Large intestine (tissue), 3 donors: ENCODE results near the gene TAGLN3. TPM values are rescaled to one million over a fixed set of nuclear protein-coding genes. Genes with fewer than 3 reads are reported as not detected.

Experiments
- DNase-seq, 2 donors: peaks; one replicate each; pipeline versions ENCODE4 v3.0.0 to v3.0.0-alpha.2; 2013
- H3K27ac ChIP-seq: one replicate; pipeline ENCODE4 v1.5.1; 2013; ENCODE audit warnings: low read length
- H3K27me3 ChIP-seq: 2 replicates; pipeline ENCODE4 v1.6.1; 2013; ENCODE audit warnings: low read length; ENCODE audit not compliant: control insufficient read depth, insufficient read depth
- H3K36me3 ChIP-seq: 2 replicates; pipeline ENCODE4 v1.6.1; 2013; ENCODE audit warnings: low read length; ENCODE audit not compliant: control insufficient read depth, insufficient read depth
- H3K4me1 ChIP-seq: one replicate; pipeline ENCODE4 v1.6.1; 2013; ENCODE audit warnings: low read length; ENCODE audit not compliant: control insufficient read depth, insufficient read depth
- H3K4me3 ChIP-seq: one replicate; pipeline ENCODE4 v1.5.1; 2013; ENCODE audit warnings: low read length
- H3K9me3 ChIP-seq: one replicate; pipeline ENCODE4 v1.6.1; 2013; ENCODE audit warnings: mild to moderate bottlenecking, low read depth, low read length, moderate library complexity; ENCODE audit not compliant: control insufficient read depth
- WGBS: methylation state at CpG from one replicate; pipeline ENCODE4 v1.1.5; 2013; ENCODE audit warnings: low lambda C conversion rate; ENCODE audit not compliant: insufficient coverage; 5-methylcytosine and 5-hydroxymethylcytosine counted together
- polyA plus RNA-seq: library from polyadenylated mRNA; unstranded; fragments of 120-200 nt; gene quantifications from one replicate; pipeline ENCODE4 v1.2.1, GENCODE V29; 2013

TAGLN3 gene
- polyA plus RNA-seq, 1 donor: 20.2 TPM

DNA sequence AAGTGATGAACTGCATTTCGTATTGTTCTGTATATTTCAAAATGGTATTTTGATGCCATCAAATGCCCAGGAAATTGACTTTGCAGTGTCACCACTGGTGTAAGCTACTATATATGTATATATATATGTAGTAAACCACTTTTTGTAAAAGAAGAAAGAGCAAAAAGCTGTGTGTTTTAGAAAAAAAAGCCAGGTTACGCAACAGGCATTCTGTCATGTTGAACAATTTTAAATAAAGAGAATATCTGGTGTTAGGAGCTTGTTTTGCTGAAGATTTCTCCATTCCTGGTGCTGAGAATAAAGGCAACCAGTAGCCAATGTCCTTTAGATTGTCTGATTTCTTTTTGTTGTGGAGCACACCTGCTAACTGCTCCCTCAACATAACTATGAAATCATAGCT, 23.6 kb upstream of the TAGLN3 start:
- 29% methylated on average over 1 of the region's 2 CpGs for WGBS
- Histone ChIP-seq H3K4me3 (no peak overlapping the region), H3K9me3 (no peaks in the 10 kb centered on the region), H3K36me3 (no peaks in the 10 kb centered on the region), H3K27ac (no peak overlapping the region), H3K4me1 (no peaks in the 10 kb centered on the region), H3K27me3 (no peaks in the 10 kb centered on the region)
- DNase-seq: no peak

- H3K9me3 ChIP-seq: no peaks in the 10 kb centered on the region
- H3K4me1 ChIP-seq: no peaks in the 10 kb centered on the region
- no peaks in the 10 kb centered on the region for H3K36me3 ChIP-seq
- DNase-seq: no peak
- 100% methylated on average over 1 of the region's 2 CpGs for WGBS
- H3K27ac ChIP-seq: no peak overlapping the region
- no peaks in the 10 kb centered on the region for H3K27me3 ChIP-seq
- H3K4me3 ChIP-seq: no peak overlapping the region
These were observed 22.5 kb upstream of the TAGLN3 start for GRCh38 chr3:111976254-111976653.

DNA sequence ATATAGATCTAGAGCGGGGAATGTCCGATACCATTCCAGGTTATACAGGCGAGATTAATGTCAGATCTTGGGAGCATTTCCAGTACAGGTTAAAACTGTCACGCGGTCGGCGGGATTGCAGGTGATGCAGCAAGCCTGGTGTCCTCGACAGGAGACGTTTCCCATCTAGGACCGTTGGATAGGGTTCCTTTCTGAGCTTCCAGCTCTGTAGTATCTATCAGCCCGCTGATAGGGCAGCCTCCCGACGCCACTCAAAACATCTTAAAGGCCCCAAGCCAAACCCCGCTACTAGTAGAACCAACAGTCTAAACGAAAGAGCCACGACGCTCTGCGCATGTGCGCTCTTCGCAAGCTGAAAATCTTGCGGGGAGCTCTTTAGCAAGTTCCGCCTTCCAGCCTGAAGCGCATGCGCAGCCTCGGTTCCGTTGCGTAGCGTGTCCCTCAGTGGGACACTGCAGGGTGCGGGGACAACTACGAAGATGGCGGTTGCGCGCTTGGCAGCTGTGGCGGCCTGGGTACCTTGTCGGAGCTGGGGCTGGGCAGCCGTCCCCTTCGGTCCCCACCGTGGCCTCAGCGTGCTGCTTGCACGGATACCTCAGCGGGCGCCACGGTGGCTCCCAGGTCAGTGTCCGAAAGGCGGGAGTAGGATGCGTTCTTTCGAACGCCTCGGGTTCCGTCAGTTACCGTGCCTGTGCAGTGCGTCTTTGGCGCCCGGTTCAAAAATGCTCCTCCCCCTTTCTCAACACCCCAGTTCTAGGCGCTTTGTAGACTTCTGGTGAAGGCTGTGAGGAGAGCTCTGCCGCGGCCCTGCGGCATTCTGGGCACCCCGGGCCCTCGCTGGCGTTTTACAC, 19.9 kb upstream of the TAGLN3 start, which contains the start of gene ABHD10:
ABHD10 (plus strand) TSS at position 444 of the 851 bp plus-strand sequence; CDS start at position 480, 36 bp downstream.
- peak; percentile 98 to 99 for DNase-seq
- no peaks in the 10 kb centered on the region for H3K36me3 ChIP-seq
- H3K4me1 ChIP-seq: no peaks in the 10 kb centered on the region
- WGBS: no CpG with 5 or more reads among the region's 61 CpGs
- H3K9me3 ChIP-seq: no peaks in the 10 kb centered on the region
- peak within 1 kb of the TSS; percentile 95 for H3K4me3 ChIP-seq
- no peaks in the 10 kb centered on the region for H3K27me3 ChIP-seq
- peak within 1 kb of the TSS; percentile 83 for H3K27ac ChIP-seq

DNA sequence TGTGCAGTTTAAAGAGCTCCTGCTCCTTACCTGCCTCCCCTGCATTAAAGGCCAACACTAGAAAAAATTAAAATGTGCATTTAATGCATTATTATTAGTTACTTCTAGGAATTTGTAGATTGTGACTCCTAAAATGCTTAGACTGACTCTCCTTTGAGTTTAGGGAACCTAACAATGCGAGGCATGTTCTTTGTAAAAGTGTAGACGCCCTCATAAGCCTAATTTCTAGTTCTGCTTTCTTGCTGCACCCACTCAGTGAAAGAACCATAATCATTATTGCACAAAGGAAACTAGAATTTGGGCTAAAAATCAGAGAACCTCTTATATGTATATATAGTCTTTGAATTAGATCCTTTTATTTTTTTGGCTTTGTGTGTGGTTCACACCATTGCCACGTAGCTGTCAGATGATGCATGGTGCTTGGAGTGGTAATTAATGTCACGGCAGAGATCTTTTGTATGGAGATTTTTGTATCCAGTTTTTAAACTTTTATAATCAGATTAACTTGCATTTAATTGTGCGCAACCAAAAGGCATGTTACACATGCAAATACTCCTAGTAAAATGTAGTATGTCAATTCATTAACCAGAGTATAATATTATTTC, 19.2 kb upstream of the TAGLN3 start:
- H3K4me3 ChIP-seq: peak overlapping the region; percentile 95
- no peaks in the 10 kb centered on the region for H3K4me1 ChIP-seq
- WGBS: 22% methylated on average over 3 of the region's 5 CpGs
- H3K36me3 ChIP-seq: no peaks in the 10 kb centered on the region
- peak overlapping the region; percentile 83 for H3K27ac ChIP-seq
- no peaks in the 10 kb centered on the region for H3K27me3 ChIP-seq
- no peaks in the 10 kb centered on the region for H3K9me3 ChIP-seq
- DNase-seq: no peak

GRCh38 chr3:111980716-111981456, 17.8 kb upstream of the TAGLN3 start:
- Histone ChIP-seq H3K4me1 (no peaks in the 10 kb centered on the region), H3K27me3 (no peaks in the 10 kb centered on the region), H3K27ac (no peak overlapping the region), H3K36me3 (no peaks in the 10 kb centered on the region), H3K9me3 (no peaks in the 10 kb centered on the region), H3K4me3 (no peak overlapping the region)
- 90% methylated on average over 5 of the region's 10 CpGs for WGBS
- DNase-seq: no peak

GRCh38 chr3:111981457-111981763, 17.3 kb upstream of the TAGLN3 start:
- Histone ChIP-seq H3K27ac (no peak overlapping the region), H3K9me3 (no peaks in the 10 kb centered on the region)

DNA sequence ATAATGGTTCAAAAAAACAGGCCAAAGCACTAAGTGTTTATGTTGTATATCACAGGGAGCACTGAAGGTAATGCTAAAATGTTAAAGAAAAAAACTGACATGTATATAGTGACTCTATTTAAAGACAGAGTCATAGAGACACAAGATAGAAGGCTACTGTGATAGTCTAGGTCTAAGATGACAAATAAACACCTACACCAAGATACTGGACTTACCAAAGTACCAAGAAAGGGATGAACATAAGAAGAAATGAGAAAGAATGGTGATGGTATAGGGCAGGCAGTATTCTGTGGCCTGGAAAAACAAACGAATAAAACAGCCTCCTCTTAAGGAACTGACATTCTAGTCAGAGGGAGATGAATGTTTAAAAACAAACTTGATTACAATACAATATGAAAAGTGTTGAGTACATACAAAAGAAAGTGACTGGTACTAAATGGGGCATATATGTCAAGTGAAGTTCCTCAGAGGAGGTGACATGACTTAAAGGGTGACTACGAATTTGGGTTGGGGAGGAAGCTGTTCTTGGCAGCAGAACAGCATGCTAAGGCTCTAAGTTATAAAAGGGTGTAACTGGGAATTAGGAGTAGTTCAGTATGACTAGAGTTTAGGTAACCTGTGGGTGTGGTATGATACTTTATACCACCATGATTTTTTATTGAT, 14.0 kb upstream of the TAGLN3 start:
- no peak overlapping the region for H3K4me3 ChIP-seq
- no peak for DNase-seq
- no peaks in the 10 kb centered on the region for H3K27me3 ChIP-seq
- no peaks in the 10 kb centered on the region for H3K4me1 ChIP-seq
- H3K9me3 ChIP-seq: no peaks in the 10 kb centered on the region
- no peak overlapping the region for H3K27ac ChIP-seq
- 80% methylated on average over 1 of the region's 2 CpGs for WGBS
- H3K36me3 ChIP-seq: peaks cover 13% of the 10 kb centered on the region

More at GRCh38 chr3:111981457-111981763, 17.3 kb upstream of the TAGLN3 start:
- no peak overlapping the region for H3K4me3 ChIP-seq
- 51% methylated on average over 2 of the region's 3 CpGs for WGBS
- H3K4me1 ChIP-seq: no peaks in the 10 kb centered on the region
- DNase-seq: no peak
- H3K27me3 ChIP-seq: no peaks in the 10 kb centered on the region
- no peaks in the 10 kb centered on the region for H3K36me3 ChIP-seq

DNA sequence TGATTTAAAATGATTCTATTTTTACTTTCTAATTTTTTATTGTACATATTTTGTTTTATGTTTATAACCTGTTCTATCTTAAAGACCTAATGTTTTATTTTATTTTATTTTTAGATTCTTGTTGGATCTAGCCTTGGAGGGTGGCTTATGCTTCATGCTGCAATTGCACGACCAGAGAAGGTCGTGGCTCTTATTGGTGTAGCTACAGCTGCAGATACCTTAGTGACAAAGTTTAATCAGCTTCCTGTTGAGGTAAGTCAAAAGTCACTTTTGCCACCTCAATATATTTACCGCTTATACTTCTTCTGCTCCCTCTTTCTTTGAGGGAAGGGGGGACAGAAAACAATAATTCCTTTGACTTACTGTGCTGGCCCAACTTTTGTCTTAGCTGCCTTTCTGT, 11.9 kb upstream of the TAGLN3 start:
- Histone ChIP-seq H3K27ac (no peak overlapping the region), H3K4me1 (no peaks in the 10 kb centered on the region), H3K36me3 (peaks cover 17% of the 10 kb centered on the region), H3K9me3 (no peaks in the 10 kb centered on the region), H3K4me3 (no peak overlapping the region), H3K27me3 (no peaks in the 10 kb centered on the region)
- WGBS: no CpG with 5 or more reads among the region's 3 CpGs
- no peak for DNase-seq

DNA sequence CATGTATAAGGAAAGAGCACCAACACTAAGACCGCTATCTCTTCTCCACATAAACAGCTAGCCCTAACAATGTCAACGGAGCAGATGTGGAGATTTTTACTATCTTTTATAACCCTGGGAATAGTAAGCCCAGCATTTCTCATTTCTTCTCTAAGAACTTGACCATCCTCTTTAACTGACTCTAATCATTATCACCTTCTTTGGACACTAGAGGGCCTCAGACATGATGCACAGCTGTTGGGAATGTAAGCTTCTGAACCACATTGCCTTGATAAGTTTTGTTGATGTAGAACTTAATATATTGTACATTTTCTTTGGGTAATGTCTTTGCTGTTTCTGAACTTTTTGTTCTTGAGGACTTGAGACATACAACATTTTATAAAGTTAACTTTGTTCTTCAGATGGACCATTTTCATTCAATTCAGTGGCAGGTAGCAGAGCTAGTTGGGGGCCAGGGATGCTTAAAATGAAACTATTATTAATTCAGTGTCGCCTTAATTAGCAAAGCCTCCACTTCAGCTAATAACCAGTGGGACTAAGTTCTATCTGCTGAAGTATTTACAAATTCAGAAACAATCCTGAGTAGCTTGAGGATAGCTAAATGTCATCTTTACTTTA, 9.6 kb upstream of the TAGLN3 start:
- 20% methylated on average over 1 of the region's 3 CpGs for WGBS
- H3K4me1 ChIP-seq: no peaks in the 10 kb centered on the region
- H3K36me3 ChIP-seq: peaks cover 20% of the 10 kb centered on the region
- peak; percentile 48 to 56 for DNase-seq
- no peak overlapping the region for H3K27ac ChIP-seq
- no peaks in the 10 kb centered on the region for H3K27me3 ChIP-seq
- no peak overlapping the region for H3K4me3 ChIP-seq
- H3K9me3 ChIP-seq: no peaks in the 10 kb centered on the region

- WGBS: 20% methylated on average over 1 of the region's 2 CpGs
- Histone ChIP-seq H3K4me3 (no peak overlapping the region), H3K9me3 (no peaks in the 10 kb centered on the region), H3K27me3 (no peaks in the 10 kb centered on the region), H3K36me3 (peaks cover 11% of the 10 kb centered on the region), H3K27ac (peak overlapping the region; percentile 31), H3K4me1 (no peaks in the 10 kb centered on the region)
- no peak for DNase-seq
These were observed 5.7 kb upstream of the TAGLN3 start for GRCh38 chr3:111993038-111993437.
